Measurements from ENCODE around the gene MFRP. TPM values are rescaled to one million over a fixed set of nuclear protein-coding genes. Genes with fewer than 3 reads are reported as not detected.

The MFRP gene
- total RNA-seq, 1 donor from 2014 or later, result not detected

DNA sequence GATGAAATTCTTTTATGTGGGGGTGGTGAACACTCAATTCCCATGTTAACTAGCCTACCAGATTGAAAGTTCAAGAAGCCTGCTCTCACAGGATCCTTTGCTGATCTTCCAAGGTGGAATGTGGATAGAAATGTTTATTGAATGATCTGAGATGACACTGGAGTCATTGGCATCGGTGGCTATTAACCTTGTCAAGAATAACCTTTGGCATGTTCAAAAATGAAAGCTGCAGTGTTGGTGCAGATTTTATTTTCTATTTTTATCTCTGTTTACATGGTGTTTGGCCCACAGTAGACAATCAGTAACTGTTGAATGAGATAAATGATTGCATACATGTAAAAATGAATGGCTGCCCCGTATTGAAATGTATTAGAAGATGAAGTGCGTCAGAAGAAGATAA lies 48.6 kb downstream of the MFRP start:
- Histone ChIP-seq H3K4me3 (no peak overlapping the region), H3K4me1 (no peaks in the 10 kb centered on the region), H3K9me3 (no peaks in the 10 kb centered on the region), H3K36me3 (peaks cover 73% of the 10 kb centered on the region), H3K27me3 (no peaks in the 10 kb centered on the region), H3K27ac (no peak overlapping the region)
- TF ChIP-seq, protein P1, sequence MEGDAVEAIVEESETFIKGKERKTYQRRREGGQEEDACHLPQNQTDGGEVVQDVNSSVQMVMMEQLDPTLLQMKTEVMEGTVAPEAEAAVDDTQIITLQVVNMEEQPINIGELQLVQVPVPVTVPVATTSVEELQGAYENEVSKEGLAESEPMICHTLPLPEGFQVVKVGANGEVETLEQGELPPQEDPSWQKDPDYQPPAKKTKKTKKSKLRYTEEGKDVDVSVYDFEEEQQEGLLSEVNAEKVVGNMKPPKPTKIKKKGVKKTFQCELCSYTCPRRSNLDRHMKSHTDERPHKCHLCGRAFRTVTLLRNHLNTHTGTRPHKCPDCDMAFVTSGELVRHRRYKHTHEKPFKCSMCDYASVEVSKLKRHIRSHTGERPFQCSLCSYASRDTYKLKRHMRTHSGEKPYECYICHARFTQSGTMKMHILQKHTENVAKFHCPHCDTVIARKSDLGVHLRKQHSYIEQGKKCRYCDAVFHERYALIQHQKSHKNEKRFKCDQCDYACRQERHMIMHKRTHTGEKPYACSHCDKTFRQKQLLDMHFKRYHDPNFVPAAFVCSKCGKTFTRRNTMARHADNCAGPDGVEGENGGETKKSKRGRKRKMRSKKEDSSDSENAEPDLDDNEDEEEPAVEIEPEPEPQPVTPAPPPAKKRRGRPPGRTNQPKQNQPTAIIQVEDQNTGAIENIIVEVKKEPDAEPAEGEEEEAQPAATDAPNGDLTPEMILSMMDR (IDR thresholded peaks at IDR 0.05), result no peak
- DNase-seq (no peak), ATAC-seq (no peak)
- intact Hi-C loops (cut with DNase I), result no loop called here

- ATAC-seq, result no peak
- TF ChIP-seq, protein P1 (IDR thresholded peaks at IDR 0.05), result no peak
- H3K9me3 ChIP-seq, result no peaks in the 10 kb centered on the region
- no peak overlapping the region for H3K27ac ChIP-seq
- no peak for DNase-seq
- H3K4me3 ChIP-seq, result no peak overlapping the region
- H3K36me3 ChIP-seq, result peaks cover 49% of the 10 kb centered on the region
- H3K4me1 ChIP-seq, result no peaks in the 10 kb centered on the region
- intact Hi-C loops (cut with DNase I), result no loop called here
- no peaks in the 10 kb centered on the region for H3K27me3 ChIP-seq
Observed at GRCh38 chr11:119295178-119295577, 51.3 kb downstream of the MFRP start.

DNA sequence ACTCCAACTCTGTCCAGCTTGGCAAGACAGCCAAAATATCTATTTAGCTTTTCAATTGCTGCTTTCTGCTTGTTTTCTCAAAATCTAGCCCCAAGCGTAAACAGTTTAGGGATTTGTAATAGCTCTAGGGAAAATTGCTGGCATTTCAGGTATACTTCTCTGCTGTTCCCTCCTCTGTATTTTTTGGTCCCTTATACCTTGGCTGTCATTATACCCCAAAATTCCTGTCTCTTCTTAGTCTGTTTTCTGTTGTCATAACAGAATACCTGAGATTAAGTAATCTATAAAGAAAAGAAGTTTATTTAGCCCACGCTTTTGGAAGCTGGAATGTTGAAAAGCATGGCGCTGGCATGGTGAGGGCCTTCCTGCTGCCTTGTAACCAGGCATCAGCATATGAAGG lies 53.0 kb downstream of the MFRP start:
- H3K9me3 ChIP-seq, result no peaks in the 10 kb centered on the region

DNA sequence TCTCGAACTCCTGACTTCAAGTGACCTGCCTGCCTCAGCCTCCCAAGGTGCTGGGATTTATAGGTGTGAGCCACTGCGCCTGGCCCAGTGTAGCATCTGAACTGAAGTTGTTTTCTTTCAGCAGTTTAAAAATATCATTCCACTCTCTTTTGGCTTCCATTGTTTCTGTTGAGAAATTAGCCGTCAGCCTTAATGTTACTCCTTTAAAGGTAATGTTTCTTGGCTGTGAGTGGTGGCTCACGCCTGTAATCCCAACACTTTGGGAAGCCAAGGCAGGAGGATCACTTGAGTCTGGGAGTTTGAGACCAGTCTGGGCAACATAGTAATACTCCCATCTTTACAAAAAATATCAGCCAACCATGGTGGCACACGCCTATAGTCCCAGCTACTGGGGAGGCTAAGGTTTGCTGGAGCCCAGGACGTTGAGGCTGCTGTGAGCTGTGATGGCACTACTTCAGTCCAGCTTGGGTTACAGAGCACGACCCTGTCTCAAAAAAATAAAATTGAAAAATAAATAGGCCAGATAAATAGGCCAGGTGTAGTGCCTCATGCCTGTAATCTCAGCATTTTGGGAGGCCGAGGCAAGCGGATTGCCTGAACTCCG lies 55.5 kb downstream of the MFRP start:
- H3K9me3 ChIP-seq, result no peaks in the 10 kb centered on the region
- H3K4me1 ChIP-seq, result no peaks in the 10 kb centered on the region
- no peak for DNase-seq
- no peak overlapping the region for H3K27ac ChIP-seq
- TF ChIP-seq, protein P1 (IDR thresholded peaks at IDR 0.05), result no peak
- no peak for ATAC-seq
- H3K4me3 ChIP-seq, result no peak overlapping the region
- peaks cover 54% of the 10 kb centered on the region for H3K36me3 ChIP-seq
- H3K27me3 ChIP-seq, result no peaks in the 10 kb centered on the region
- intact Hi-C loops (cut with DNase I), result no loop called here

More for the DNA sequence above, 53.0 kb downstream of the MFRP start:
- TF ChIP-seq, protein P1 (IDR thresholded peaks at IDR 0.05), result no peak
- no peaks in the 10 kb centered on the region for H3K27me3 ChIP-seq
- no peak overlapping the region for H3K27ac ChIP-seq
- H3K4me3 ChIP-seq, result no peak overlapping the region
- H3K36me3 ChIP-seq, result peaks cover 46% of the 10 kb centered on the region
- H3K4me1 ChIP-seq, result no peaks in the 10 kb centered on the region
- ATAC-seq (no peak), DNase-seq (no peak)
- intact Hi-C loops (cut with DNase I), result no loop called here

Small RNA genes lying within 50 kb of the gene (microRNA-seq; reads per million reads assigned to microRNA genes)
- gene MIR6756 (ENCODE audit: borderline microRNAs expressed), result not detected

Other genes starting within 250 kb of the MFRP start
- gene DPAGT1, start 244.9 kb downstream of the MFRP start, total RNA-seq, result 38.4 TPM
- gene C2CD2L, start 239.4 kb downstream of the MFRP start, total RNA-seq, result 20.3 TPM
- 25.2 TPM for gene HINFP, start 225.1 kb downstream of the MFRP start, total RNA-seq
- 0.14 TPM for gene ABCG4, start 197.7 kb downstream of the MFRP start, total RNA-seq
- gene NLRX1, start 178.0 kb downstream of the MFRP start, total RNA-seq, result 17.7 TPM
- gene NHERF4, start 161.2 kb downstream of the MFRP start, total RNA-seq, result 0.81 TPM
- 30.0 TPM for gene CBL, start 140.4 kb downstream of the MFRP start, total RNA-seq
- gene MCAM, start 29.6 kb downstream of the MFRP start, total RNA-seq, result 134 TPM
- gene RNF26, start 12.2 kb downstream of the MFRP start, total RNA-seq, result 23.2 TPM
- gene C1QTNF5, start 5.8 kb downstream of the MFRP start, total RNA-seq, result 47.6 TPM
- 3.0 TPM for gene USP2, start 35.0 kb upstream of the MFRP start, total RNA-seq
- 7.8 TPM for gene THY1, start 76.5 kb upstream of the MFRP start, total RNA-seq

Data from upper lobe of right lung (tissue), 1 donor.